Subcutaneous adipose tissue (tissue), 4 donors: ENCODE data around the gene WDR62. TPM values are rescaled to one million over a fixed set of nuclear protein-coding genes. Genes with fewer than 3 reads are reported as not detected.

ENCODE experiments used
- CTCF ChIP-seq: fragments of 450-650 bp; IDR thresholded peaks from one replicate; pipeline ENCODE4 v1.5.1; 2016; ENCODE audit warnings: low read depth, mild to moderate bottlenecking, control low read depth, antibody characterized with exemption, moderate library complexity
- total RNA-seq, 4 donors: library from RNA; depleted of rRNA; stranded (reverse); fragments of >200 nt; gene quantifications; one replicate each; pipeline ENCODE4 v1.1.0, GENCODE V29; 2016

The WDR62 gene
- total RNA-seq, 4 donors from 2014 or later, result 0.34 to 1.1 (median 0.44) TPM; not detected in 1

GRCh38 chr19:36086326-36086725, 31.6 kb downstream of the WDR62 start:
- TF ChIP-seq CTCF, result no peak

GRCh38 chr19:36089847-36090246, 35.1 kb downstream of the WDR62 start:
- no peak for TF ChIP-seq CTCF

- TF ChIP-seq CTCF, result no peak
Measured at GRCh38 chr19:36090910-36091695, 36.4 kb downstream of the WDR62 start.

- no peak for TF ChIP-seq CTCF
Measured at GRCh38 chr19:36092566-36092965, 37.9 kb downstream of the WDR62 start.

GRCh38 chr19:36093146-36093662, 38.5 kb downstream of the WDR62 start:
- no peak for TF ChIP-seq CTCF

GRCh38 chr19:36093687-36094086, 39.0 kb downstream of the WDR62 start:
- TF ChIP-seq CTCF, result no peak

- TF ChIP-seq CTCF, result no peak
Measured at GRCh38 chr19:36097036-36097435, 42.3 kb downstream of the WDR62 start.
